ENCODE data around the gene C1orf198.

C1orf198 gene

GRCh38 chr1:230828421-230828820 is 39.9 kb downstream of the C1orf198 start:
- no peak for DNase-seq

- no peak for DNase-seq
Observed at GRCh38 chr1:230827801-230828200, 40.5 kb downstream of the C1orf198 start.

- no peak for DNase-seq
Observed at GRCh38 chr1:230827081-230827681, 41.1 kb downstream of the C1orf198 start.

- DNase-seq, result no peak
Observed at GRCh38 chr1:230826166-230826875, 42.0 kb downstream of the C1orf198 start.

- DNase-seq, result no peak
Observed at GRCh38 chr1:230825761-230826160, 42.6 kb downstream of the C1orf198 start.

GRCh38 chr1:230824919-230825721 is 43.2 kb downstream of the C1orf198 start:
- no peak for DNase-seq

GRCh38 chr1:230824551-230824918 is 43.8 kb downstream of the C1orf198 start:
- DNase-seq, result no peak

GRCh38 chr1:230823931-230824381 is 44.4 kb downstream of the C1orf198 start:
- DNase-seq, result no peak

GRCh38 chr1:230823426-230823825 is 44.9 kb downstream of the C1orf198 start:
- no peak for DNase-seq

GRCh38 chr1:230822092-230822581 is 46.2 kb downstream of the C1orf198 start:
- no peak for DNase-seq

- DNase-seq, result no peak
Observed at GRCh38 chr1:230821346-230821745, 47.0 kb downstream of the C1orf198 start.

GRCh38 chr1:230820568-230820967 is 47.8 kb downstream of the C1orf198 start:
- DNase-seq, result no peak

GRCh38 chr1:230819976-230820375 is 48.3 kb downstream of the C1orf198 start:
- no peak for DNase-seq

- DNase-seq, result no peak
Observed at GRCh38 chr1:230818901-230819300, 49.4 kb downstream of the C1orf198 start.

GRCh38 chr1:230818367-230818766 is 50.0 kb downstream of the C1orf198 start:
- DNase-seq, result no peak

GRCh38 chr1:230816018-230816417 is 52.3 kb downstream of the C1orf198 start:
- DNase-seq, result no peak

- no peak for DNase-seq
Observed at GRCh38 chr1:230814949-230815692, 53.2 kb downstream of the C1orf198 start.

GRCh38 chr1:230812568-230812967 is 55.8 kb downstream of the C1orf198 start:
- DNase-seq, result no peak

GRCh38 chr1:230809256-230809990 is 58.9 kb downstream of the C1orf198 start:
- no peak for DNase-seq

- no peak for DNase-seq
Observed at GRCh38 chr1:230808281-230808872, 59.9 kb downstream of the C1orf198 start.

- no peak for DNase-seq
Observed at GRCh38 chr1:230807561-230808280, 60.6 kb downstream of the C1orf198 start.
